Smooth muscle cell (in vitro differentiated cells): ENCODE measurements around the gene ANLN. TPM values are rescaled to one million over a fixed set of nuclear protein-coding genes. Genes with fewer than 3 reads are reported as not detected.
"Not testable (repeated sequence)": the region's sequence is repeated elsewhere in the genome, so short reads cannot be mapped to it uniquely, and the experiment has no call there.

Experiments
- DNase-seq: peaks from one replicate; lab custom pipeline; 2025; ENCODE audit not compliant: unreplicated experiment; lab: John Stamatoyannopoulos, UW
- H2AFZ ChIP-seq: fragments of 200-600 bp; sonication (generic); 2 replicates; pipeline ENCODE4 v1.6.0; 2016; ENCODE audit warnings: antibody characterized with exemption, low read depth, mild to moderate bottlenecking
- H3F3A ChIP-seq: fragments of 200-600 bp; sonication (generic); 2 replicates; pipeline ENCODE4 v1.6.0; 2017; ENCODE audit warnings: antibody characterized with exemption, low read depth
- H3K27ac ChIP-seq: fragments of 200-600 bp; sonication (generic); 2 replicates; pipeline ENCODE4 v1.5.1; 2016; ENCODE audit warnings: low read depth, mild to moderate bottlenecking
- H3K27me3 ChIP-seq: fragments of 200-600 bp; sonication (generic); 2 replicates; pipeline ENCODE4 v1.6.1; 2016; ENCODE audit warnings: low read depth, mild to moderate bottlenecking
- H3K36me3 ChIP-seq: fragments of 200-600 bp; sonication (generic); 2 replicates; pipeline ENCODE4 v1.5.1; 2016; ENCODE audit warnings: low read depth
- H3K4me1 ChIP-seq: fragments of 200-600 bp; sonication (generic); 2 replicates; pipeline ENCODE4 v1.5.1; 2016; ENCODE audit warnings: low read depth
- H3K4me2 ChIP-seq: fragments of 200-600 bp; sonication (generic); 2 replicates; pipeline ENCODE4 v1.6.0; 2016; ENCODE audit warnings: mild to moderate bottlenecking
- H3K4me3 ChIP-seq: fragments of 200-600 bp; sonication (generic); 2 replicates; pipeline ENCODE4 v1.5.1; 2016; ENCODE audit warnings: mild to moderate bottlenecking
- H3K79me2 ChIP-seq: fragments of 200-600 bp; sonication (generic); 2 replicates; pipeline ENCODE4 v1.6.0; 2016; ENCODE audit warnings: low read depth, mild to moderate bottlenecking
- H3K9ac ChIP-seq: fragments of 200-600 bp; sonication (generic); 2 replicates; pipeline ENCODE4 v1.6.0; 2016; ENCODE audit warnings: low read depth
- H3K9me3 ChIP-seq: fragments of 200-600 bp; sonication (generic); replicated peaks from 2 replicates; pipeline ENCODE4 v1.5.1; 2016; ENCODE audit warnings: low read depth
- H4K20me1 ChIP-seq: fragments of 200-600 bp; sonication (generic); 2 replicates; pipeline ENCODE4 v1.6.0; 2016; ENCODE audit warnings: low read depth
- WGBS: methylation state at CpG from one replicate; pipeline ENCODE4 v1.1.7; 2016; ENCODE audit warnings: low lambda C conversion rate; 5-methylcytosine and 5-hydroxymethylcytosine counted together
- polyA plus RNA-seq: library from polyadenylated mRNA; unstranded; fragments of >200 nt; fragmentation: Nextera tagmentation; extraction: Ambion mirVana; gene quantifications from 2 replicates; pipeline ENCODE4 v1.2.1, GENCODE V29; 2016
- total RNA-seq: library from RNA; depleted of rRNA; stranded (reverse); fragments of >200 nt; gene quantifications from 2 replicates; pipeline ENCODE4 v1.2.3, GENCODE V29; 2014
- TF ChIP-seq, protein P1 (sequence below): fragments of 200-600 bp; sonication (generic); IDR thresholded peaks from 2 replicates; pipeline ENCODE4 v1.5.1; 2017; ENCODE audit warnings: borderline replicate concordance, mild to moderate bottlenecking, antibody characterized with exemption; ENCODE audit not compliant: insufficient read depth, poor library complexity, severe bottlenecking

ANLN gene
- total and polyA plus RNA-seq, 2 experiments from 2014 or later = 9.0 to 28.7 TPM

DNA sequence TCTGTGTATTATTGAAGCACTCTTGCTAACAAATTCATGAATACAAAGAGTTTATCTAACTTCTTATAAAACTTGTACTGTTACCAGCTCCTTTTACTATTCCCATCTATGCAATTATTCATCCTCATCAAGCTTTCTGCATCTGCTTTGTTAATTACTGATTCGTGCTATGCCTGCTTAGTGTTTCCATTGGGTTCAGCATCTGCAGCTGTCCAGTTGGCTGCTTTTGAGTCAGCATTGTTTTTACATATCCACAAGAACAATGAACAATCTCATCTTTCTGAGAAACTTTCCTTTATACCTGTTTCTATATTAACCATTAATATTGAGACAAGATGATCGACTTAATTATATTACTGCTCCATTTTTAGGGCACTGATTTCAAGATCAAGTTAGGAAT is 19.6 kb upstream of the ANLN start:
- no peak overlapping the region for H2AFZ ChIP-seq
- H3K36me3 ChIP-seq = no peaks in the 10 kb centered on the region
- no peak overlapping the region for H3K4me3 ChIP-seq
- H3K9ac ChIP-seq = no peak overlapping the region
- no peak overlapping the region for H3K27ac ChIP-seq
- H3K4me2 ChIP-seq = no peak overlapping the region
- H3K79me2 ChIP-seq = no peaks in the 10 kb centered on the region
- no peak for DNase-seq
- no peaks in the 10 kb centered on the region for H3K4me1 ChIP-seq
- H3K27me3 ChIP-seq = peaks cover 16% of the 10 kb centered on the region
- H3F3A ChIP-seq = no peaks in the 10 kb centered on the region
- no peaks in the 10 kb centered on the region for H3K9me3 ChIP-seq
- H4K20me1 ChIP-seq = no peaks in the 10 kb centered on the region
- WGBS = 87% methylated on average over 2 of the region's 2 CpGs
- TF ChIP-seq, protein P1, sequence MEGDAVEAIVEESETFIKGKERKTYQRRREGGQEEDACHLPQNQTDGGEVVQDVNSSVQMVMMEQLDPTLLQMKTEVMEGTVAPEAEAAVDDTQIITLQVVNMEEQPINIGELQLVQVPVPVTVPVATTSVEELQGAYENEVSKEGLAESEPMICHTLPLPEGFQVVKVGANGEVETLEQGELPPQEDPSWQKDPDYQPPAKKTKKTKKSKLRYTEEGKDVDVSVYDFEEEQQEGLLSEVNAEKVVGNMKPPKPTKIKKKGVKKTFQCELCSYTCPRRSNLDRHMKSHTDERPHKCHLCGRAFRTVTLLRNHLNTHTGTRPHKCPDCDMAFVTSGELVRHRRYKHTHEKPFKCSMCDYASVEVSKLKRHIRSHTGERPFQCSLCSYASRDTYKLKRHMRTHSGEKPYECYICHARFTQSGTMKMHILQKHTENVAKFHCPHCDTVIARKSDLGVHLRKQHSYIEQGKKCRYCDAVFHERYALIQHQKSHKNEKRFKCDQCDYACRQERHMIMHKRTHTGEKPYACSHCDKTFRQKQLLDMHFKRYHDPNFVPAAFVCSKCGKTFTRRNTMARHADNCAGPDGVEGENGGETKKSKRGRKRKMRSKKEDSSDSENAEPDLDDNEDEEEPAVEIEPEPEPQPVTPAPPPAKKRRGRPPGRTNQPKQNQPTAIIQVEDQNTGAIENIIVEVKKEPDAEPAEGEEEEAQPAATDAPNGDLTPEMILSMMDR = no peak

DNA sequence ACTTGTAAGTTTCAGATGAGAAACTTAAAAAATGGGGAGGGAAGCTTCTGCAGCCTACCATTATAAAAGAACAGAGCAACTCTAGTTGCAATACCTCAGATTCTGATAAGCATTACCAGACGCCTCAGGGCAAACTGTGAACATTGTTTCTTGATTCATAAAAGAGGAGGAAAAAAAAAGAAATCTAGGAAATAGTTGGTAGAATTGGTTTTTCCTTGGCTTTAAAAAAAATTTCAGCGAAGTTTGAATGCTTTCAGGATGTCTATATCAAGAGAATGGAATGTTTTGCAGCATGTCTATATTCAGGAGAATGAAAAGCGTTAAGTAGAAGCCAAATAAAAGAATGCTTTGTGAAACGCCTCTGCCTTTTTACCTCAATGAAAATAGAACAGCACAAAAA is 17.5 kb upstream of the ANLN start:
- H3K27me3 ChIP-seq = no peaks in the 10 kb centered on the region
- no peaks in the 10 kb centered on the region for H3K4me1 ChIP-seq
- no peak for DNase-seq
- 80% methylated on average over 4 of the region's 4 CpGs for whole genome bisulfite sequencing
- no peaks in the 10 kb centered on the region for H4K20me1 ChIP-seq
- no peaks in the 10 kb centered on the region for H3F3A ChIP-seq
- no peaks in the 10 kb centered on the region for H3K79me2 ChIP-seq
- H3K4me2 ChIP-seq = no peak overlapping the region
- H3K9me3 ChIP-seq = no peaks in the 10 kb centered on the region
- H3K27ac ChIP-seq = no peak overlapping the region
- H3K4me3 ChIP-seq = no peak overlapping the region
- H3K36me3 ChIP-seq = no peaks in the 10 kb centered on the region
- TF ChIP-seq, protein P1 = no peak
- no peak overlapping the region for H3K9ac ChIP-seq
- H2AFZ ChIP-seq = no peak overlapping the region

DNA sequence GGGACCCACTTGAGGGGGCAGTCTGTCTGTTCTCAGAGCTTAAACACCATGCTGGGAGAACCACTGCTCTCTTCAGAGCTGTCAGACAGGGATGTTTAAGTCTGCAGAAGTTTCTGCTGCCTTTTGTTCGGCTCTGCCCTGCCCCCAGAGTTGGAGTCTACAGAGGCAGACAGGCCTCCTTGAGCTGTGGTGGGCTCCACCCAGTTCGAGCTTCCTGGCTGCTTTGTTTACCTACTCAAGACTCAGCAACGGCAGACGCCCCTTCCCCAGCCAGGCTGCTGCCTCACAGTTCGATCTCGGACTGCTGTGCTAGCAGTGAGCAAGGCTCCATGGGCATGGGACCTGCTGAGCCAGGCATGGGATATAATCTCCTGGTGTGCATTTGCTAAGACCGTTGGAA is 11.1 kb upstream of the ANLN start:
- H3K27ac ChIP-seq, H3K4me3 ChIP-seq, H3K9ac ChIP-seq, H3F3A ChIP-seq, H3K27me3 ChIP-seq, H3K9me3 ChIP-seq, H3K4me1 ChIP-seq, H4K20me1 ChIP-seq, H2AFZ ChIP-seq, H3K36me3 ChIP-seq, H3K79me2 ChIP-seq, H3K4me2 ChIP-seq, DNase-seq: not testable (repeated sequence)
- 87% methylated on average over 7 of the region's 7 CpGs for WGBS

DNA sequence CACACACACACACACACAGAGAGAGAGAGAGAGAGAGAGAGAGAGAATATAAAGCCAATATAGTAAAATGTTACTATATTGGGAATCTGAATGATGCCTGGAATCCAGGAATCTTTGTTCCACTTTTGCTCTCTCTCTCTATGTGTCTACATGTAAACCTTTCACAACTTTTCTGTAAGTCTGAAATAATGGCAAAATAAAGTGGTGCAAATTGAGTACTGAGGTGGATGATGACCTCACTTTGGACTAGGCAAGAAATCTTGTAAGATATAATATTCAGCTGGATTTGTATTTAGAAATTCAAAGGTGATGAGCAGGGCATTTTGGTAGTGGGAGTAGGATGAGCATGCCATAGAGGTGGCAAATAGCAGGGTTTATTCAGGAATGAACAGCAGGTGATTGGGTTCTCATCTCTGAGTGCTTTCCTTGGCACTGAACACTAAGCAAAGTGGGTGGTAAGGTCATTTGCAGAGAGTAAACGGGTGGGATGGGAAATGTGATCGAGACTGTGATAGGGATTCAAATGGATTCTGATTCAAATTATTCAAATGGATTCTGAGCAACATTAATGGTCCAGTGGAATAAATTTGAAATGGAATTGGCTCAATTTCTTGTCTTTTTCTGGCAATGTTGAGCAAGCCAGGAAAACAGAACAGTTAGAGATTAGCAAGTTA is 9.7 kb upstream of the ANLN start:
- H3K4me3 ChIP-seq = no peak overlapping the region
- 90% methylated on average over 2 of the region's 2 CpGs for WGBS
- no peaks in the 10 kb centered on the region for H3K4me1 ChIP-seq
- no peaks in the 10 kb centered on the region for H3K79me2 ChIP-seq
- H4K20me1 ChIP-seq = no peaks in the 10 kb centered on the region
- no peak overlapping the region for H2AFZ ChIP-seq
- H3K9me3 ChIP-seq = no peaks in the 10 kb centered on the region
- no peaks in the 10 kb centered on the region for H3K27me3 ChIP-seq
- TF ChIP-seq, protein P1 = no peak
- no peak overlapping the region for H3K4me2 ChIP-seq
- no peaks in the 10 kb centered on the region for H3K36me3 ChIP-seq
- H3F3A ChIP-seq = no peaks in the 10 kb centered on the region
- H3K9ac ChIP-seq = no peak overlapping the region
- no peak overlapping the region for H3K27ac ChIP-seq
- no peak for DNase-seq
